HG03457 (cell line): ENCODE measurements around the gene PFKL.
"Not testable (repeated sequence)": the region's sequence is repeated elsewhere in the genome, so short reads cannot be mapped to it uniquely, and the experiment has no call there.

Experiments used
- ATAC-seq: cut with Tn5 transposase; IDR thresholded peaks from one replicate; pipeline ENCODE4 v1.9.1; 2021; ENCODE audit warnings: moderate number of reproducible peaks; ENCODE audit not compliant: unreplicated experiment

The PFKL gene

GRCh38 chr21:44275041-44275440 is 24.8 kb upstream of the PFKL start:
- ATAC-seq = no peak

- ATAC-seq = no peak
Observed at GRCh38 chr21:44279354-44280260, 20.2 kb upstream of the PFKL start.

- ATAC-seq = no peak
Observed at GRCh38 chr21:44281801-44282200, 18.1 kb upstream of the PFKL start.

GRCh38 chr21:44282370-44282769 is 17.5 kb upstream of the PFKL start:
- ATAC-seq = no peak

- ATAC-seq = not testable (repeated sequence)
Observed at GRCh38 chr21:44283211-44283785, 16.6 kb upstream of the PFKL start.

GRCh38 chr21:44283948-44284347 is 15.9 kb upstream of the PFKL start:
- ATAC-seq = no peak

- ATAC-seq = no peak
Observed at GRCh38 chr21:44285138-44285992, 14.5 kb upstream of the PFKL start, which contains the start of gene AIRE. Gene AIRE, plus strand, starts transcription at chr21:44285876. Its CDS starts 131 bp downstream, at chr21:44286007.

- ATAC-seq = no peak
Observed at GRCh38 chr21:44286086-44286715, 13.7 kb upstream of the PFKL start.

GRCh38 chr21:44286716-44287632 is 12.9 kb upstream of the PFKL start:
- ATAC-seq = no peak

- ATAC-seq = no peak
Observed at GRCh38 chr21:44288251-44289110, 11.4 kb upstream of the PFKL start.

- ATAC-seq = no peak
Observed at GRCh38 chr21:44289381-44290010, 10.4 kb upstream of the PFKL start.

GRCh38 chr21:44290327-44291077 is 9.4 kb upstream of the PFKL start:
- ATAC-seq = no peak

GRCh38 chr21:44291078-44291935 is 8.5 kb upstream of the PFKL start:
- no peak for ATAC-seq

GRCh38 chr21:44291936-44292811 is 7.7 kb upstream of the PFKL start:
- no peak for ATAC-seq

- no peak for ATAC-seq
Observed at GRCh38 chr21:44292812-44293195, 7.0 kb upstream of the PFKL start.
